Measurements from ENCODE around the gene RPL18A.

DNA sequence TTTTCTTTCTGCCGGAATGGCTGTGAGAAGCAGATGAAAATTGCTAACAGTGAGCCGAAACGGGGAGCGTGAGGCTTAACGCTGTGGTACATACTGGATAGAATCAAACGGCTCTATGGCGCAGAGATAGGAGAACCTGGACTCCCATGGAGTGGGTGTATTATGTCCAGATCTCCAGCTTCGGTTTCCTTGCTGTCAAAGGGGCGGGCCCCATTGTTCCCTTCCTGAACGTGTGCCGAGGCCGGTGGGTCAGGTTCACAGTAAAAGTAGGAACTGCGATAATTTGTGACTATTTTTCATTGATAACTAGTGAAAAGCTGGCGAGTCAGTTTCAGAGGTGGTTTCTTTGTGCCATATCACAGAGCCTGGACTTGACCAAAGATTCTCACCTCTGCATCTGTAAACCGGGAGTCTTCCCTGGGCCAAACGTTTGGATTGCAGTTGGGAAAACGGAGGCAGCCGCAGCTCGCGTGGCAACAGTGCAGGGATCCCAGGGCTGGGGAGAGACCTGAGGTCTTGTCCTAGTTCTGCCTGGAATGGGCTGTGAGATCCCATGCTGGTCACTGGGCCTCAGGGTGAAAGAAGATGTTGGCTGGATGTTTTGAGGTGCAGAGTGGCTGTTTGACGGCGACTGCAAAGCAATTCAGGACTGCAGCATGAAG, 752 bp downstream of the RPL18A start:
- TF ChIP-seq, protein P1, sequence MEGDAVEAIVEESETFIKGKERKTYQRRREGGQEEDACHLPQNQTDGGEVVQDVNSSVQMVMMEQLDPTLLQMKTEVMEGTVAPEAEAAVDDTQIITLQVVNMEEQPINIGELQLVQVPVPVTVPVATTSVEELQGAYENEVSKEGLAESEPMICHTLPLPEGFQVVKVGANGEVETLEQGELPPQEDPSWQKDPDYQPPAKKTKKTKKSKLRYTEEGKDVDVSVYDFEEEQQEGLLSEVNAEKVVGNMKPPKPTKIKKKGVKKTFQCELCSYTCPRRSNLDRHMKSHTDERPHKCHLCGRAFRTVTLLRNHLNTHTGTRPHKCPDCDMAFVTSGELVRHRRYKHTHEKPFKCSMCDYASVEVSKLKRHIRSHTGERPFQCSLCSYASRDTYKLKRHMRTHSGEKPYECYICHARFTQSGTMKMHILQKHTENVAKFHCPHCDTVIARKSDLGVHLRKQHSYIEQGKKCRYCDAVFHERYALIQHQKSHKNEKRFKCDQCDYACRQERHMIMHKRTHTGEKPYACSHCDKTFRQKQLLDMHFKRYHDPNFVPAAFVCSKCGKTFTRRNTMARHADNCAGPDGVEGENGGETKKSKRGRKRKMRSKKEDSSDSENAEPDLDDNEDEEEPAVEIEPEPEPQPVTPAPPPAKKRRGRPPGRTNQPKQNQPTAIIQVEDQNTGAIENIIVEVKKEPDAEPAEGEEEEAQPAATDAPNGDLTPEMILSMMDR (IDR thresholded peaks at IDR 0.05) = no peak
- no peak for TF ChIP-seq POLR2A (IDR thresholded peaks at IDR 0.05)
